ENCODE results near the gene ELAPOR2. TPM values are rescaled to one million over a fixed set of nuclear protein-coding genes. Genes with fewer than 3 reads are reported as not detected.

ELAPOR2 gene
- total and polyA plus RNA-seq, 9 of the 15 experiments (the other 6 are each of a cell fraction or from before 2014, with no cell fraction given) = 9.2 to 72.0 (median 35.0) TPM

DNA sequence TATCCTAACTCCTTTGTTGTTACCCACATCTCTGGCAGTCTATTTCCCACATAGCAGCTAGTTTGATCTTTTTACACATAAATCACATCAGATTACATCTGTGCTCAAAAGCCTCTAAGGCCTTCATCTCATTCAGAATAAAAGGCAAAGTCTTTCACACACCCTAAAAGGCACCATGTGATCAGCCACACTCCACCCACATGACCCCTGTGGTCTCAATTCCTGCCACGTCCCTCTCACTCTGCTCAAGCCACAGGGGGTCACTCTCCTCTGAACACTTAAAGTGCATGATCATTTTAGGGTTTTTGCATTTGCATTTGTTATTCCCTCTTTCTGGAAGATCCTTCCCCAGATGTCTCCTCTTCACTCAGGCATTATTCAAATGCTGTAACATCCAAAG lies 30.8 kb downstream of the ELAPOR2 start (continued):
- TF ChIP-seq, protein P1, sequence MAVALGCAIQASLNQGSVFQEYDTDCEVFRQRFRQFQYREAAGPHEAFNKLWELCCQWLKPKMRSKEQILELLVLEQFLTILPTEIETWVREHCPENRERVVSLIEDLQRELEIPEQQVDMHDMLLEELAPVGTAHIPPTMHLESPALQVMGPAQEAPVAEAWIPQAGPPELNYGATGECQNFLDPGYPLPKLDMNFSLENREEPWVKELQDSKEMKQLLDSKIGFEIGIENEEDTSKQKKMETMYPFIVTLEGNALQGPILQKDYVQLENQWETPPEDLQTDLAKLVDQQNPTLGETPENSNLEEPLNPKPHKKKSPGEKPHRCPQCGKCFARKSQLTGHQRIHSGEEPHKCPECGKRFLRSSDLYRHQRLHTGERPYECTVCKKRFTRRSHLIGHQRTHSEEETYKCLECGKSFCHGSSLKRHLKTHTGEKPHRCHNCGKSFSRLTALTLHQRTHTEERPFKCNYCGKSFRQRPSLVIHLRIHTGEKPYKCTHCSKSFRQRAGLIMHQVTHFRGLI (CRISPR knock-in tag; IDR thresholded peaks at IDR 0.05) = no peak
- TF ChIP-seq MAFK (IDR thresholded peaks at IDR 0.05; ENCODE audit: low read length) = no peak
- 0 out of 2 replicates have a peak, but pooled peaks have one; percentile 21 for TF ChIP-seq CREM (IDR thresholded peaks at IDR 0.05; ENCODE audit: low read depth)
- TF ChIP-seq, protein P2, sequence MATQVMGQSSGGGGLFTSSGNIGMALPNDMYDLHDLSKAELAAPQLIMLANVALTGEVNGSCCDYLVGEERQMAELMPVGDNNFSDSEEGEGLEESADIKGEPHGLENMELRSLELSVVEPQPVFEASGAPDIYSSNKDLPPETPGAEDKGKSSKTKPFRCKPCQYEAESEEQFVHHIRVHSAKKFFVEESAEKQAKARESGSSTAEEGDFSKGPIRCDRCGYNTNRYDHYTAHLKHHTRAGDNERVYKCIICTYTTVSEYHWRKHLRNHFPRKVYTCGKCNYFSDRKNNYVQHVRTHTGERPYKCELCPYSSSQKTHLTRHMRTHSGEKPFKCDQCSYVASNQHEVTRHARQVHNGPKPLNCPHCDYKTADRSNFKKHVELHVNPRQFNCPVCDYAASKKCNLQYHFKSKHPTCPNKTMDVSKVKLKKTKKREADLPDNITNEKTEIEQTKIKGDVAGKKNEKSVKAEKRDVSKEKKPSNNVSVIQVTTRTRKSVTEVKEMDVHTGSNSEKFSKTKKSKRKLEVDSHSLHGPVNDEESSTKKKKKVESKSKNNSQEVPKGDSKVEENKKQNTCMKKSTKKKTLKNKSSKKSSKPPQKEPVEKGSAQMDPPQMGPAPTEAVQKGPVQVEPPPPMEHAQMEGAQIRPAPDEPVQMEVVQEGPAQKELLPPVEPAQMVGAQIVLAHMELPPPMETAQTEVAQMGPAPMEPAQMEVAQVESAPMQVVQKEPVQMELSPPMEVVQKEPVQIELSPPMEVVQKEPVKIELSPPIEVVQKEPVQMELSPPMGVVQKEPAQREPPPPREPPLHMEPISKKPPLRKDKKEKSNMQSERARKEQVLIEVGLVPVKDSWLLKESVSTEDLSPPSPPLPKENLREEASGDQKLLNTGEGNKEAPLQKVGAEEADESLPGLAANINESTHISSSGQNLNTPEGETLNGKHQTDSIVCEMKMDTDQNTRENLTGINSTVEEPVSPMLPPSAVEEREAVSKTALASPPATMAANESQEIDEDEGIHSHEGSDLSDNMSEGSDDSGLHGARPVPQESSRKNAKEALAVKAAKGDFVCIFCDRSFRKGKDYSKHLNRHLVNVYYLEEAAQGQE (IDR thresholded peaks at IDR 0.05; ENCODE audit: borderline replicate concordance) = peak; percentile 47
- TF ChIP-seq, protein P2 (CRISPR knock-in tag; IDR thresholded peaks at IDR 0.05; ENCODE audit: low read depth) = no peak
- peak; percentile 38; the same call in 1 of the 2 replicates for TF ChIP-seq EP400 (IDR thresholded peaks at IDR 0.05)
- TF ChIP-seq, protein P3, sequence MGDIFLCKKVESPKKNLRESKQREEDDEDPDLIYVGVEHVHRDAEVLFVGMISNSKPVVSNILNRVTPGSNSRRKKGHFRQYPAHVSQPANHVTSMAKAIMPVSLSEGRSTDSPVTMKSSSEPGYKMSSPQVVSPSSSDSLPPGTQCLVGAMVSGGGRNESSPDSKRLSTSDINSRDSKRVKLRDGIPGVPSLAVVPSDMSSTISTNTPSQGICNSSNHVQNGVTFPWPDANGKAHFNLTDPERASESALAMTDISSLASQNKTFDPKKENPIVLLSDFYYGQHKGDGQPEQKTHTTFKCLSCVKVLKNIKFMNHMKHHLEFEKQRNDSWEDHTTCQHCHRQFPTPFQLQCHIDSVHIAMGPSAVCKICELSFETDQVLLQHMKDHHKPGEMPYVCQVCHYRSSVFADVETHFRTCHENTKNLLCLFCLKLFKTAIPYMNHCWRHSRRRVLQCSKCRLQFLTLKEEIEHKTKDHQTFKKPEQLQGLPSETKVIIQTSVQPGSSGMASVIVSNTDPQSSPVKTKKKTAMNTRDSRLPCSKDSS (IDR thresholded peaks at IDR 0.05; ENCODE audit: low read depth, partially characterized antibody) = no peak
- TF ChIP-seq, protein P4, sequence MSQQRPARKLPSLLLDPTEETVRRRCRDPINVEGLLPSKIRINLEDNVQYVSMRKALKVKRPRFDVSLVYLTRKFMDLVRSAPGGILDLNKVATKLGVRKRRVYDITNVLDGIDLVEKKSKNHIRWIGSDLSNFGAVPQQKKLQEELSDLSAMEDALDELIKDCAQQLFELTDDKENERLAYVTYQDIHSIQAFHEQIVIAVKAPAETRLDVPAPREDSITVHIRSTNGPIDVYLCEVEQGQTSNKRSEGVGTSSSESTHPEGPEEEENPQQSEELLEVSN (IDR thresholded peaks at IDR 0.05; ENCODE audit: borderline replicate concordance in 1 of 2, extremely low read depth in 1 of 2, insufficient read depth in 1 of 2, insufficient read length in 1 of 2, low read depth in 1 of 2, low read length in 1 of 2, poor library complexity in 1 of 2, severe bottlenecking in 1 of 2) = peak in 1 of 2 experiments; percentile 45
- TF ChIP-seq DPF2 (IDR thresholded peaks at IDR 0.05) = 0 out of 2 replicates have a peak, but pooled peaks have one; percentile 37
- TF ChIP-seq CBFA2T3 (IDR thresholded peaks at IDR 0.05) = peak; percentile 12; the same call in 1 of the 2 replicates

Measured in K562 (cell line).